Ishikawa (cell line): ENCODE results near the gene CTNND2.

Source experiments
- CREB1 ChIP-seq: IDR thresholded peaks from 2 replicates; pipeline ENCODE4 v1.6.1; 2012; ENCODE audit warnings: low read depth
- EP300 ChIP-seq: IDR thresholded peaks from 2 replicates; pipeline ENCODE4 v1.6.1; 2012; ENCODE audit warnings: borderline replicate concordance
- FOXM1 ChIP-seq: IDR thresholded peaks from 2 replicates; pipeline ENCODE4 v1.6.1; 2012; ENCODE audit warnings: low read depth, borderline replicate concordance
- NFIC ChIP-seq: IDR thresholded peaks from 2 replicates; pipeline ENCODE4 v1.6.1; 2012
- TAF1 ChIP-seq: IDR thresholded peaks from 2 replicates; pipeline ENCODE4 v1.6.1; 2012; ENCODE audit warnings: low read depth, mild to moderate bottlenecking
- TCF12 ChIP-seq: IDR thresholded peaks from 2 replicates; pipeline ENCODE4 v1.6.1; 2012; ENCODE audit warnings: low read depth
- TEAD4 ChIP-seq: IDR thresholded peaks from 2 replicates; pipeline ENCODE4 v1.6.1; 2012
- YY1 ChIP-seq: IDR thresholded peaks from 2 replicates; pipeline ENCODE4 v1.6.1; 2012; ENCODE audit warnings: low read depth
- ZBTB7A ChIP-seq: IDR thresholded peaks from 2 replicates; pipeline ENCODE4 v1.6.1; 2012; ENCODE audit warnings: low read depth
- TF ChIP-seq, protein P1 (sequence below): IDR thresholded peaks from 2 replicates; pipeline ENCODE4 v1.6.1; 2012; ENCODE audit warnings: low read depth, mild to moderate bottlenecking

- TF ChIP-seq YY1 (no peak), FOXM1 (no peak), TAF1 (no peak), EP300 (no peak), NFIC (no peak), ZBTB7A (no peak), TEAD4 (no peak), TCF12 (no peak), CREB1 (no peak)
- TF ChIP-seq, protein P1, sequence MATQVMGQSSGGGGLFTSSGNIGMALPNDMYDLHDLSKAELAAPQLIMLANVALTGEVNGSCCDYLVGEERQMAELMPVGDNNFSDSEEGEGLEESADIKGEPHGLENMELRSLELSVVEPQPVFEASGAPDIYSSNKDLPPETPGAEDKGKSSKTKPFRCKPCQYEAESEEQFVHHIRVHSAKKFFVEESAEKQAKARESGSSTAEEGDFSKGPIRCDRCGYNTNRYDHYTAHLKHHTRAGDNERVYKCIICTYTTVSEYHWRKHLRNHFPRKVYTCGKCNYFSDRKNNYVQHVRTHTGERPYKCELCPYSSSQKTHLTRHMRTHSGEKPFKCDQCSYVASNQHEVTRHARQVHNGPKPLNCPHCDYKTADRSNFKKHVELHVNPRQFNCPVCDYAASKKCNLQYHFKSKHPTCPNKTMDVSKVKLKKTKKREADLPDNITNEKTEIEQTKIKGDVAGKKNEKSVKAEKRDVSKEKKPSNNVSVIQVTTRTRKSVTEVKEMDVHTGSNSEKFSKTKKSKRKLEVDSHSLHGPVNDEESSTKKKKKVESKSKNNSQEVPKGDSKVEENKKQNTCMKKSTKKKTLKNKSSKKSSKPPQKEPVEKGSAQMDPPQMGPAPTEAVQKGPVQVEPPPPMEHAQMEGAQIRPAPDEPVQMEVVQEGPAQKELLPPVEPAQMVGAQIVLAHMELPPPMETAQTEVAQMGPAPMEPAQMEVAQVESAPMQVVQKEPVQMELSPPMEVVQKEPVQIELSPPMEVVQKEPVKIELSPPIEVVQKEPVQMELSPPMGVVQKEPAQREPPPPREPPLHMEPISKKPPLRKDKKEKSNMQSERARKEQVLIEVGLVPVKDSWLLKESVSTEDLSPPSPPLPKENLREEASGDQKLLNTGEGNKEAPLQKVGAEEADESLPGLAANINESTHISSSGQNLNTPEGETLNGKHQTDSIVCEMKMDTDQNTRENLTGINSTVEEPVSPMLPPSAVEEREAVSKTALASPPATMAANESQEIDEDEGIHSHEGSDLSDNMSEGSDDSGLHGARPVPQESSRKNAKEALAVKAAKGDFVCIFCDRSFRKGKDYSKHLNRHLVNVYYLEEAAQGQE: no peak
Measured at GRCh38 chr5:11504886-11505193, 399.4 kb downstream of the CTNND2 start.
